ENCODE measurements around the gene ST3GAL5.

ST3GAL5 gene

GRCh38 chr2:85796341-85797262 is 92.2 kb downstream of the ST3GAL5 start:
- no peak for DNase-seq (ENCODE audit: low read depth, low spot score)
- H3K4me3 ChIP-seq (ENCODE audit: low read depth, low read length), result no peak overlapping the region
- TF ChIP-seq CTCF (IDR thresholded peaks at IDR 0.05; ENCODE audit: insufficient read depth, low read length, missing control alignments), result no peak
- ChIA-PET CTCF (interaction anchor here (0.7 to 2.5 kb wide), 11 partner anchors 8 to 161 kb away, joined by 3 to 20 read pairs (median 4); no protein-coding TSS in a partner anchor), POLR2A (no interaction called here)

GRCh38 chr2:85796046-85796340 is 92.8 kb downstream of the ST3GAL5 start:
- CTCF ChIA-PET, result interaction anchor here (1.3 to 2.5 kb wide), 4 partner anchors 8 to 45 kb away, joined by 3 to 20 read pairs (median 9); no protein-coding TSS in a partner anchor

GRCh38 chr2:85795331-85796045 is 93.3 kb downstream of the ST3GAL5 start:
- H3K4me3 ChIP-seq (ENCODE audit: low read depth, low read length), result no peak overlapping the region
- ChIA-PET POLR2A (interaction anchor here (1.0 kb wide), 1 partner anchor 23 kb away, joined by 3 read pairs; no protein-coding TSS in a partner anchor), CTCF (interaction anchor here (1.2 to 2.5 kb wide), 6 partner anchors 9 to 66 kb away, joined by 3 to 20 read pairs (median 6); no protein-coding TSS in a partner anchor)
- TF ChIP-seq CTCF (IDR thresholded peaks at IDR 0.05; ENCODE audit: insufficient read depth, low read length, missing control alignments), result no peak
- DNase-seq (ENCODE audit: low read depth, low spot score), result no peak

More at GRCh38 chr2:85796046-85796340, 92.8 kb downstream of the ST3GAL5 start:
- TF ChIP-seq CTCF (IDR thresholded peaks at IDR 0.05; ENCODE audit: insufficient read depth, low read length, missing control alignments), result no peak
- POLR2A ChIA-PET, result no interaction called here
- no peak overlapping the region for H3K4me3 ChIP-seq (ENCODE audit: low read depth, low read length)
- no peak for DNase-seq (ENCODE audit: low read depth, low spot score)

- no peak for DNase-seq (ENCODE audit: low read depth, low spot score)
- no peak for TF ChIP-seq CTCF (IDR thresholded peaks at IDR 0.05; ENCODE audit: insufficient read depth, low read length, missing control alignments)
- CTCF ChIA-PET, result interaction anchor here (0.8 to 2.5 kb wide), 7 partner anchors 10 to 65 kb away, joined by 3 to 20 read pairs (median 5); no protein-coding TSS in a partner anchor
- POLR2A ChIA-PET, result interaction anchor here (1.0 kb wide), 1 partner anchor 22 kb away, joined by 3 read pairs; no protein-coding TSS in a partner anchor
- H3K4me3 ChIP-seq (ENCODE audit: low read depth, low read length), result no peak overlapping the region
Measured at GRCh38 chr2:85794491-85795121, 94.2 kb downstream of the ST3GAL5 start.

- CTCF ChIA-PET, result interaction anchor here (0.8 to 2.5 kb wide), 5 partner anchors 10 to 65 kb away, joined by 4 to 20 read pairs (median 8); no protein-coding TSS in a partner anchor
Measured at GRCh38 chr2:85794038-85794441, 94.8 kb downstream of the ST3GAL5 start.

More at GRCh38 chr2:85794038-85794441, 94.8 kb downstream of the ST3GAL5 start:
- DNase-seq (ENCODE audit: low read depth, low spot score), result no peak
- no peak overlapping the region for H3K4me3 ChIP-seq (ENCODE audit: low read depth, low read length)
- no peak for TF ChIP-seq CTCF (IDR thresholded peaks at IDR 0.05; ENCODE audit: insufficient read depth, low read length, missing control alignments)
- POLR2A ChIA-PET, result no interaction called here

Data from AG04449 (cell line).